CD4-positive, CD25-positive, alpha-beta regulatory T cell (primary cell): ENCODE measurements around the gene PPP1R17. TPM values are rescaled to one million over a fixed set of nuclear protein-coding genes. Genes with fewer than 3 reads are reported as not detected.

Experiments
- ATAC-seq, 2 donors: fragments of 150-1000 bp; cut with Tn5 transposase; one replicate each; pipeline ENCODE4 v1.10.0; 2021; ENCODE audit warnings: low read depth in 2 of 2, moderate number of reproducible peaks in 2 of 2, moderate library complexity in 1 of 2
- DNase-seq, 3 donors: peaks; one replicate each; pipeline versions ENCODE4 v3.0.0 to v3.0.0-alpha.2; 2012 to 2022; ENCODE audit warnings: mixed read lengths in 1 of 3
- H3K27ac ChIP-seq: one replicate; pipeline ENCODE4 v1.7.0; 2013; ENCODE audit warnings: mild to moderate bottlenecking, low read length; ENCODE audit not compliant: insufficient read depth, poor library complexity, severe bottlenecking
- H3K27me3 ChIP-seq: one replicate; pipeline ENCODE4 v1.7.0; 2013; ENCODE audit warnings: low read length; ENCODE audit not compliant: control insufficient read depth, insufficient read depth
- H3K36me3 ChIP-seq: one replicate; pipeline ENCODE4 v1.7.0; 2013; ENCODE audit warnings: mild to moderate bottlenecking, low read length, moderate library complexity; ENCODE audit not compliant: control insufficient read depth, insufficient read depth
- H3K4me1 ChIP-seq: 2 replicates; pipeline ENCODE4 v1.7.0; 2013; ENCODE audit warnings: mild to moderate bottlenecking, low read length; ENCODE audit not compliant: insufficient read depth, control insufficient read depth, poor library complexity, severe bottlenecking
- H3K4me3 ChIP-seq: one replicate; pipeline ENCODE4 v1.7.0; 2013; ENCODE audit warnings: low read depth, mild to moderate bottlenecking, low read length, moderate library complexity
- H3K9me3 ChIP-seq, 2 experiments: 1 replicate in 1 of 2; 2 replicates in 1 of 2; pipeline ENCODE4 v1.7.0; 2013; ENCODE audit warnings: low read length in 2 of 2, mild to moderate bottlenecking in 1 of 2, moderate library complexity in 1 of 2; ENCODE audit not compliant: control insufficient read depth in 2 of 2
- H3K27ac Mint-ChIP-seq, 3 donors: one replicate each; pipeline ENCODE4 v1.8.0; 2020 to 2022; ENCODE audit warnings: mild to moderate bottlenecking in 3 of 3, mixed read lengths in 3 of 3, moderate library complexity in 2 of 3
- H3K27me3 Mint-ChIP-seq: one replicate; pipeline ENCODE4 v1.8.0; 2022; ENCODE audit warnings: mild to moderate bottlenecking, mixed read lengths
- H3K36me3 Mint-ChIP-seq: one replicate; pipeline ENCODE4 v1.8.0; 2020; ENCODE audit warnings: mixed read lengths
- H3K4me1 Mint-ChIP-seq, 4 donors: one replicate each; pipeline ENCODE4 v1.8.0; 2020 to 2022; ENCODE audit warnings: mixed read lengths in 4 of 4, mild to moderate bottlenecking in 1 of 4
- H3K4me3 Mint-ChIP-seq, 4 donors: one replicate each; pipeline ENCODE4 v1.8.0; 2020 to 2022; ENCODE audit warnings: mild to moderate bottlenecking in 4 of 4, mixed read lengths in 4 of 4, moderate library complexity in 3 of 4
- H3K9me3 Mint-ChIP-seq, 7 donors: one replicate each; pipeline ENCODE4 v1.8.0; 2020 to 2022; ENCODE audit warnings: mixed read lengths in 7 of 7, mild to moderate bottlenecking in 3 of 7, moderate library complexity in 2 of 7
- polyA plus RNA-seq, 4 donors: library from polyadenylated mRNA; unstranded; fragments of 300-500 nt; fragmentation: Illumina TruSeq; gene quantifications; one replicate each; pipeline ENCODE4 v1.2.3, GENCODE V29; 2021
- total RNA-seq: library from RNA; stranded (reverse); gene quantifications from one replicate; pipeline ENCODE4 v1.2.3, GENCODE V29; 2022

PPP1R17 gene
- total and polyA plus RNA-seq, 5 donors from 2014 or later = not detected

- ATAC-seq = no peak
Observed at GRCh38 chr7:31699050-31699449, 12.0 kb downstream of the PPP1R17 start.

DNA sequence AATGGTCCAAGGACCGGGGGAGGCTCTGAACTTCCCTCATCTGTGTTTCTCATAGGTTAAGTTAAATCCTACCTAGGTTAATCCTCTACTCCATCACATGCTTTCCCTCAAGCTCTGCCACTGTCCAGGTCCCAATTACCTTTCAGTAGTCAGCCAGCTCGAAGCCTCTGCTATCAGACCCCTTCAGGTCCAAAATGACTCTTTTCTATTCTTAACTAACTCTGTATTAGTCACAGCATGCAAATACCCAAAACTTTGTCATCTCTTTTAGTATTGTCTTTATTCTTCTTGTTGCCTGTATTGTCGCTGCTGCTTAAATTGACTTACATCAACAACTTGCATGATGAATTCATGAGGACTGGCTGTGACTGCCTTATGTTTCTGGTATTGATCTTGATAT lies 15.3 kb downstream of the PPP1R17 start:
- no peak for ATAC-seq
- peaks cover 0 to 10% (median 2%) of the 10 kb centered on the region in 7 donors for H3K9me3 Mint-ChIP-seq
- H3K4me1 ChIP-seq = no peaks in the 10 kb centered on the region

More at GRCh38 chr7:31699050-31699449, 12.0 kb downstream of the PPP1R17 start:
- H3K27ac Mint-ChIP-seq = no peak overlapping the region
- no peaks in the 10 kb centered on the region for H3K27me3 Mint-ChIP-seq
- H3K36me3 Mint-ChIP-seq = no peaks in the 10 kb centered on the region
- peaks cover 0 to 10% (median 2%) of the 10 kb centered on the region in 7 donors for H3K9me3 Mint-ChIP-seq
- no peak overlapping the region for H3K27ac ChIP-seq
- H3K27me3 ChIP-seq = no peaks in the 10 kb centered on the region
- no peak for DNase-seq
- no peaks in the 10 kb centered on the region for H3K4me1 Mint-ChIP-seq
- H3K4me3 ChIP-seq = no peak overlapping the region
- no peaks in the 10 kb centered on the region for H3K9me3 ChIP-seq
- no peak overlapping the region for H3K4me3 Mint-ChIP-seq
- H3K36me3 ChIP-seq = no peaks in the 10 kb centered on the region
- H3K4me1 ChIP-seq = no peaks in the 10 kb centered on the region

DNA sequence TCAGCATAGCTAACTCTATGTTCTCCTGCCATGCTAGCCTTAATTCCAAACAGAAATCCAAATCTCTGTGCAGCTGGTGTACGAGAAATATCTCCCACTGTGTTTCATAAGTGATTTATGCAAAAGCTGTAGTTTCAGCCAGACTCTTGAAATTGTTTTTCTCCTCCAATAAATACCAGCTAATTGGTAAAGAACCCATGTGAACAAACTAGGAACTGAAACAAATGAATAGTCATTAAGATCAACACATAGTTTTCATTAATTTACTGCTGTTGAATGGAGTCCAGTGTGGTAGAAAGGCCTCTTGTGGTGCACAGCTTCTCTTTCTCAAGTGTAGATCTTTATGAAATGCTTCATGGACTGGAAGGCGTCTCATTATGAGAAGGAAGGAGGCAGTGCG lies 18.4 kb downstream of the PPP1R17 start:
- H3K27me3 Mint-ChIP-seq = no peaks in the 10 kb centered on the region
- Histone ChIP-seq H3K27ac (no peak overlapping the region), H3K4me1 (no peaks in the 10 kb centered on the region), H3K27me3 (no peaks in the 10 kb centered on the region), H3K9me3 (no peaks in the 10 kb centered on the region), H3K36me3 (no peaks in the 10 kb centered on the region), H3K4me3 (no peak overlapping the region)
- DNase-seq (no peak), ATAC-seq (no peak)
- no peak overlapping the region for H3K4me3 Mint-ChIP-seq
- no peaks in the 10 kb centered on the region for H3K36me3 Mint-ChIP-seq
- H3K9me3 Mint-ChIP-seq = peaks cover 0 to 4% (median 0%) of the 10 kb centered on the region in 7 donors
- H3K4me1 Mint-ChIP-seq = no peaks in the 10 kb centered on the region
- H3K27ac Mint-ChIP-seq = no peak overlapping the region

More for the DNA sequence above, 15.3 kb downstream of the PPP1R17 start:
- H3K9me3 ChIP-seq = no peaks in the 10 kb centered on the region
- no peak overlapping the region for H3K27ac Mint-ChIP-seq
- no peak overlapping the region for H3K4me3 ChIP-seq
- H3K27me3 ChIP-seq = no peaks in the 10 kb centered on the region
- no peaks in the 10 kb centered on the region for H3K36me3 Mint-ChIP-seq
- H3K27ac ChIP-seq = no peak overlapping the region
- H3K36me3 ChIP-seq = no peaks in the 10 kb centered on the region
- DNase-seq = no peak
- no peak overlapping the region for H3K4me3 Mint-ChIP-seq
- no peaks in the 10 kb centered on the region for H3K4me1 Mint-ChIP-seq
- no peaks in the 10 kb centered on the region for H3K27me3 Mint-ChIP-seq

DNA sequence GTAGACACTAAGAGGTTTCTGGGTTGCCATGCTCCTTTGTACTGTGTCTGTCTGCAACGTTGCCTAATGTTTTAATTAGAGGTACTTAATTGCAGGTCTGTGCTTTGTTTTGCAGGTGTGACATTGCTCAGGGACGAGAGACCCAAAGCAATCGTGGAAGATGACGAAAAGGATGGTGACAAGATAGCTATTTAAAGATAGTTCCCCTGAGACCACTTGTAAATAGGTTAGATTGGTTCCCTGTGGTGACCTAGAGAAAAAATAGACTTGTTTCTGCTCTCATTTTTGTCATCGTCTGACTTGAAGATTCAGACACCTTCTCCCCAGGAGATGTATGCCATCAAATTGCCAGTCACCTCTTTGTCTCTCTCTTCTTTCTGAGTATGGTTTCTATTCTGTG lies 20.1 kb downstream of the PPP1R17 start:
- Histone ChIP-seq H3K27me3 (no peaks in the 10 kb centered on the region), H3K4me1 (no peaks in the 10 kb centered on the region), H3K36me3 (no peaks in the 10 kb centered on the region), H3K9me3 (no peaks in the 10 kb centered on the region), H3K4me3 (no peak overlapping the region), H3K27ac (no peak overlapping the region)
- no peaks in the 10 kb centered on the region for H3K36me3 Mint-ChIP-seq
- ATAC-seq (no peak), DNase-seq (no peak)
- H3K4me1 Mint-ChIP-seq = no peaks in the 10 kb centered on the region
- H3K27ac Mint-ChIP-seq = no peak overlapping the region
- no peaks in the 10 kb centered on the region for H3K27me3 Mint-ChIP-seq
- no peak overlapping the region for H3K4me3 Mint-ChIP-seq
- peaks cover 0 to 6% (median 0%) of the 10 kb centered on the region in 7 donors for H3K9me3 Mint-ChIP-seq

DNA sequence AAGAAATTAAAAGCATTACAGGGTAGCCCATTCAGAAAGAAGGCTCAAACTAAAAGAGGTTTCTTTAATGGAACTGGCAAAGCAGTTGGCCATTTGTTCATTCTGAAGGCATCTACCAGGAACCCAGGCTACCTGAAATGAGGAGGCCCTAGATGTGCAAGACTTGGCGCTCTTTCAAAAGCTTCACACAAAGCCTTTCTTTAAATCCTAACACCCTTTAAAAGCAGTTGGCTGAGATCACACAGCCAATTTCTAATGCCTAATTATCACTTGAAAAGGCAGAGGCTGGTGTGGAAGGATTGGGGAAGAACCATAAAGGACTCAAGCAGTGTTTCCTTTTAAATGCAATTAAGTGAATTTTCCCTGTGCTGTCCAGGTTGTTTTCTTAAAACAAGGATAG lies 23.2 kb downstream of the PPP1R17 start:
- Mint-ChIP-seq H3K4me3 (no peak overlapping the region), H3K9me3 (peaks cover 0 to 5% (median 0%) of the 10 kb centered on the region in 7 donors), H3K36me3 (no peaks in the 10 kb centered on the region), H3K27me3 (no peaks in the 10 kb centered on the region), H3K4me1 (no peaks in the 10 kb centered on the region), H3K27ac (no peak overlapping the region)
- Histone ChIP-seq H3K4me3 (no peak overlapping the region), H3K27me3 (no peaks in the 10 kb centered on the region), H3K9me3 (no peaks in the 10 kb centered on the region), H3K27ac (no peak overlapping the region), H3K36me3 (no peaks in the 10 kb centered on the region), H3K4me1 (no peaks in the 10 kb centered on the region)
- ATAC-seq = no peak
- no peak for DNase-seq

DNA sequence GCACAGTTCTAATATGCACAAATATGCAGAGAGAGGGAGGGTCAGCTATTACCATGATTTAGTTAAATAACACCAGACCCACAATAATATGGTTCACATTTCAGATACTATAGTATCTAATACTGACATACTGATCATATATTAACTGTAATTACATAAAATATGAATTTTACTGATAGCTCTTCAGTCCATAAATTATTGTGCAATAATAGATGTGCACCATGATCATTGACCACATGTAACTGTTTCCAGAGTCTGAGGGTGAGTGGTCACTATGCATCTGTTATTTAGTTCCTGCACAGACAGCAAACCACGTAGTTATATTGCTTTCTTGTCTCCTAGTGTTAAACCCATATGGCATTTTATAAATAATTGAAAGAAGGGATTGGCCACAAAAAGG lies 29.3 kb downstream of the PPP1R17 start:
- H3K4me1 Mint-ChIP-seq = no peaks in the 10 kb centered on the region
- no peak overlapping the region for H3K4me3 Mint-ChIP-seq
- H3K9me3 ChIP-seq = no peaks in the 10 kb centered on the region
- no peaks in the 10 kb centered on the region for H3K27me3 Mint-ChIP-seq
- no peak overlapping the region for H3K27ac ChIP-seq
- no peaks in the 10 kb centered on the region for H3K36me3 Mint-ChIP-seq
- H3K9me3 Mint-ChIP-seq = peaks cover 0 to 5% (median 0%) of the 10 kb centered on the region in 7 donors
- H3K36me3 ChIP-seq = no peaks in the 10 kb centered on the region
- no peak overlapping the region for H3K4me3 ChIP-seq
- ATAC-seq (no peak), DNase-seq (no peak)
- no peaks in the 10 kb centered on the region for H3K27me3 ChIP-seq
- H3K27ac Mint-ChIP-seq = no peak overlapping the region
- no peaks in the 10 kb centered on the region for H3K4me1 ChIP-seq

GRCh38 chr7:31720366-31720765 lies 33.4 kb downstream of the PPP1R17 start:
- no peaks in the 10 kb centered on the region for H3K4me1 ChIP-seq
- H3K36me3 ChIP-seq = no peaks in the 10 kb centered on the region
- no peaks in the 10 kb centered on the region for H3K9me3 ChIP-seq
- Mint-ChIP-seq H3K27ac (no peak overlapping the region), H3K27me3 (no peaks in the 10 kb centered on the region), H3K4me1 (no peaks in the 10 kb centered on the region), H3K4me3 (no peak overlapping the region), H3K36me3 (no peaks in the 10 kb centered on the region), H3K9me3 (no peaks in the 10 kb centered on the region)
- ATAC-seq (no peak), DNase-seq (no peak)
- no peaks in the 10 kb centered on the region for H3K27me3 ChIP-seq
- H3K27ac ChIP-seq = no peak overlapping the region
- H3K4me3 ChIP-seq = no peak overlapping the region

DNA sequence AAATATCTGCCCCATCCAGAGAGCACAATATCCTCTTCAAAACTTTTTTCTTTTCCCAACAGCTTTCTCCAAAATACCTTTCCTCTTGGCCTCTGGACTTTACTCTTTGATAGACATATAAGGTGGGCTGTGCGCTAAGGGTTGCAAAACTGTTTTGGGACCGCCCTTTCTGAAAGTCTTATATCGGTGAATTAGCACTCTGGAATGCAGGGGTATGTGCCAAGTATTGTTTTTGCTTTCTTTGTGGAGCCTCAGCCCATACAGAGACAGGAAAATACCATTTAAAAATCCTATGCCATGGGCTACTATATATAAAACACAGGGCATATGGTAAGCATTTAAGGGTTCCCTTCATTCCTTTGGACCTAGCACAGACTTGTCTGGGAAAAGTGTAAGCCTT lies 37.7 kb downstream of the PPP1R17 start:
- Mint-ChIP-seq H3K27ac (no peak overlapping the region), H3K27me3 (no peaks in the 10 kb centered on the region), H3K9me3 (peaks cover 0 to 3% (median 0%) of the 10 kb centered on the region in 7 donors), H3K36me3 (no peaks in the 10 kb centered on the region), H3K4me3 (no peak overlapping the region), H3K4me1 (no peaks in the 10 kb centered on the region)
- H3K4me1 ChIP-seq = no peaks in the 10 kb centered on the region
- H3K9me3 ChIP-seq = no peaks in the 10 kb centered on the region
- ATAC-seq (no peak), DNase-seq (no peak)
- no peaks in the 10 kb centered on the region for H3K36me3 ChIP-seq
- no peak overlapping the region for H3K27ac ChIP-seq
- H3K4me3 ChIP-seq = no peak overlapping the region
- no peaks in the 10 kb centered on the region for H3K27me3 ChIP-seq
